GM13977 (cell line): ENCODE measurements around the gene ADORA2A.

Experiments used
- DNase-seq: peaks from one replicate; pipeline ENCODE4 v3.0.0; 2012; ENCODE audit warnings: low spot score
- CTCF ChIP-seq: IDR thresholded peaks from 2 replicates; pipeline ENCODE4 v1.5.1; 2012; ENCODE audit warnings: mild to moderate bottlenecking, control low read depth; ENCODE audit not compliant: insufficient read depth; ENCODE audit errors: extremely low read depth, missing control alignments
- in situ Hi-C: fragments of 300-500 bp; cut with MboI; formaldehyde crosslinking; loops from one replicate; pipeline ENCODE4 v1.12.0; 2022; ENCODE audit warnings: low sequenced_read_pairs, low pct_unique_long_range_greater_than_20kb, mixed read lengths, inconsistent platforms; ENCODE audit not compliant: unreplicated experiment

ADORA2A gene

DNA sequence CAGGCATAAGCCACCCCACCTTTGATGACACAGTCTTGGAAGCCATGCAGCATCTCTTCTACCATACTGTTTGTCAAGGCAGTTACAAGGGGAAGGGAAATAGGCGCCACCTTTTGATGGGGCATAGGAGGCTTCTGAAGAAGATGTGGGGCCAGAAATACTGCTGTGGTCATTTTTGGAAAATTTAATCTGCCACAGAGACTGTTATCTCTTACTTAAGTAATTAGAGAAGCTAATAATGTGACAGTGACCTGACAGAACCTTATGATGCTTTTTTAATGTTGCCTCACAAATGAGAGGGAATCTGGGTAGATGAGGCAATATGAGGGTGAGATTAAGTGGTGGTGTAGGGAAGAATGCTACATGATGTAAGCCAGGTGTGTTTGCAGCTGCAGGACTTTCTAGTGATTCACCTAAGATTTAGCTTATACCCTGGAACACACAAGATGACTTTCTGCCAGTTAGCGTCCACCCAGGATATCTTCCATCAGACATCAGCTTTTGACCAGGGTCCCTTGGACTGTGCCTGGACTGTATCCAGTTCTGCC, 34.3 kb upstream of the ADORA2A start:
- in situ Hi-C loops = no loop called here
- no peak for DNase-seq
- no peak for TF ChIP-seq CTCF

DNA sequence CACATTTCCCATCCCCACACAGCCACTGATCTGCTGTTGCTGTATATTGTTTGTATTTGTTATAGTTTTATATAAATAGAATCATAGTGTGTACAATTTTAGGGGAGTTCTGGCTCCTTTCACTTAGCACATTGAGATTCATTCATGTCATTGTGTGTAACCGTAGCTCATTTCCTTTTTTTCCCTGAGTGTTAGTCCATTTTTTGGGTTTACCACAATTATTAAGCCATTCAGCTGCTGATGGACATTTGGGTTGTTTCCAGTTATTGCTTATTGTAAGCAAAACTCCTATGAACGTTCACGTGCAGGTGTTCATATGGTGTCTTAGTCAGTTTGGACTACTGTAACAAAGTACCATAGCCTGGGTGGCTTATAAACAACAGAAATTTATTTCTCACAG, 33.6 kb upstream of the ADORA2A start:
- no peak for TF ChIP-seq CTCF
- no peak for DNase-seq
- in situ Hi-C loops = no loop called here

DNA sequence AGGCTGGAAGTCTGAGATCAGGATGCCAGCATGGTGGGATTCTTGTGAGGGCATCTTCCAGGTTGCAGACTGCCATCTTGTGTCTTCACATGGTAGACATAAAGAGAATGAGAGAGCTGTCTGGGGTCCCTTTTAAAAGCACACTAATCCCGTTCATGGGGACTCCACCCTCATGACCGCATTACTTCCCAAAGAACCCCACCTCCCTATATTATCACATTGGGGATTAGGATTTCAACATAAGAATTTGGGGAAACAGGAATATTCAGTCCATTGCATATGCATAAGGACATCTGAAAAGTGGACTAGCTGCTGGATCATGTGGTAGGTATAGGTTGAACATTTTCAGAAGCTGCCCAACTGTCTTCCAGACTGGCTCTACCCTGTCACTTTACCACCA, 33.1 kb upstream of the ADORA2A start:
- in situ Hi-C loops = no loop called here
- TF ChIP-seq CTCF = no peak
- no peak for DNase-seq

- DNase-seq = no peak
- in situ Hi-C loops = no loop called here
- TF ChIP-seq CTCF = no peak
Measured at GRCh38 chr22:24398409-24398808, 29.0 kb upstream of the ADORA2A start.

DNA sequence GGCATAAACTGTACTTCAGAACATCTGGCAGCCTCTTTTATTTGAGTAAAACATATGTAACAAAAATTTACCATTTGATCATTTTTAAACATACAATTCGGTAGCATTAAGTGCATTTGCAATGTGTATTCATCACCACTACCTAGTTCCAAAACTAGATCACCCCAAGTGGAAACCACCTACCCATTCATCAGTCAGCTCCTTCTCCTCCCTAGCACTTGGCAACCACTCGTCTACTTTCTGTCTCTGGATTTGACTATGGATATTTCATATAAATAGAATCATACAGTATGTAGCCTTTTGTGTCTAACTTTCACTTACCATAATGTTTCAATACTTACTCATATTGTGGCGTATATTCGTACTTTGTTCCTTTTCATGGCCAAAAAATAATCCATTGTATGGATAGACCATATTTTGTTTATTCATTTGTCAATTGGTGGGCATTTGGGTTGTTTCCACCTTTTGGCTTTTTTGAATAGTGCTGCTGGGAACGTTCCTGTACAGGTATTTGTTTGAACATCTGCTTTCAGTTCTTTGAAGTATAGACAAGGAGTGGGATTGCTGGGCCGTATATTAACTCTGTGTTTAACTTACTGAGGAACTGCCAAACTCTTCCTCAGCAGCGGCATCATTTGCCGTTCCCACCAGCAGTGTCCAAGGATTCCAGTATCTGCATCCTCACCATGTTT, 27.2 kb upstream of the ADORA2A start:
- in situ Hi-C loops = no loop called here
- peak; percentile 22 for DNase-seq
- TF ChIP-seq CTCF = no peak

DNA sequence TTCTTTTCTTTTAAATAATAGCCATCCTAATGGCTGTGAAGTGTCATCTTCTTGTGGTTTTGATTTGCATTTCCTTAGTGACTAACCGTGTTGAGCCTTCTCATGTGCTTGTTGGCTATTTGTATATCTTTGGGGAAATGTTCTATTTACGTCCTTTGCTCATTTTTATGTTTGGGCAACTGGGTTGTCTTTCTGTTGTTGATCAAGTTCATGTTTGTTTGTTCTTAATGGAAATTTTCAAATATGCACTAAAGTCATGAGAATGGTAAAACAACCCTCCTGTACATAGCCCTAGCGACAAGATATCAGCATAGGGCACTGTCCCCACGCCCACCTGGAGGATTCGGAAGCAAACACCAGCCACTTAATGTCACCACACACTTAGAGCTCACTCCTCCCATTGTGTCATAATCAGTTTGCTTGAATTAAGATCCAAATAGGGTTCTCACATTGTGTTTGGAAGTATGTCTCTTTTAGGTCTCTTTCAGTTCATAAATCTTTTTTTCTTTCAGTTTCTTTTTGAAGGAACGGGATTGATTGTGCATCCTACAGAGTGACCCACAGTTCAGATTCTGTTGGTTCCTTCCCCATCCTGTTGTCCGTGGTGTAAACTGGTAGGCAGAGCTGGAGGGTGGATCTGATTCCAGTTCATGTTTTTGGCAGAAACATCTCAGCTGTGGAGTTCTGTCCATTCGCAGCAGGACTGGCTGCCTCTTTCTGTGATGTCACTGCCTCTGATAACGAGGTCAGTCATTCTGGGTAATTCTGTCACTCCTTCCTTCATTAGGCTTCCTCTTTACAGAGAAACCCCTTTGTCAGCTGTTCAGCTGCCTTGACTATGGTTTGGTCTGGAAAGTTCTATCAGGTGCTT, 26.4 kb upstream of the ADORA2A start:
- peak; percentile 48 for DNase-seq

More for the DNA sequence above, 26.4 kb upstream of the ADORA2A start:
- in situ Hi-C loops = no loop called here
- no peak for TF ChIP-seq CTCF
